Peyer's patch (tissue), 4 donors: ENCODE results near the gene UCK2.

ENCODE experiments used
- POLR2A ChIP-seq, 2 donors: fragments of 450-650 bp; IDR thresholded peaks; one replicate each; pipeline ENCODE4 v1.5.1; 2017; ENCODE audit warnings: antibody characterized with exemption in 2 of 2, mild to moderate bottlenecking in 2 of 2, moderate library complexity in 2 of 2
- TF ChIP-seq, protein P1 (sequence below), 6 experiments: fragments of 450-650 bp in 4 of 6; fragments of 200-600 bp in 2 of 6; sonication (generic) in 1 of 6; IDR thresholded peaks; one replicate each; pipeline ENCODE4 v1.5.1; 2017 to 2019; ENCODE audit warnings: antibody characterized with exemption in 6 of 6, mild to moderate bottlenecking in 3 of 6, moderate library complexity in 1 of 6

DNA sequence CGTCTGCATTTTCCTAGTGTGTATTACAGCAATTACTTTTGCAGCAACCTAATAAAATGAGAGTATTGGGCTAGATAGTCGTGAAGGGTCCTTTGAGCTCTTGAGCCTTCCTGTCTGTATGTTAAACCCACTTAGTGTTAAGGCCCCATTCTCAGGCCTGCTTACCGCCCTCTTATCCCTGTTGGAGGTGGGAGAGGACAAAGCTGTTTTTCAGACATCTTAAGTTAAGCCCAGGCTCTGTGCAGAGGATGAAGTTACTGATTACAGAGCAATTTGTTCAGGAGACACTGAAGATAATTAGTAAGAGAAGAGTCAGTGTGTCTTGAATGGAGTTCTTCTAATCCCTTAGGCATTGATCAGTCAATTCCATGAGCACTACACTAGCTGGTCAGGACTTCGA is 114.6 kb downstream of the UCK2 start:
- TF ChIP-seq, protein P1, sequence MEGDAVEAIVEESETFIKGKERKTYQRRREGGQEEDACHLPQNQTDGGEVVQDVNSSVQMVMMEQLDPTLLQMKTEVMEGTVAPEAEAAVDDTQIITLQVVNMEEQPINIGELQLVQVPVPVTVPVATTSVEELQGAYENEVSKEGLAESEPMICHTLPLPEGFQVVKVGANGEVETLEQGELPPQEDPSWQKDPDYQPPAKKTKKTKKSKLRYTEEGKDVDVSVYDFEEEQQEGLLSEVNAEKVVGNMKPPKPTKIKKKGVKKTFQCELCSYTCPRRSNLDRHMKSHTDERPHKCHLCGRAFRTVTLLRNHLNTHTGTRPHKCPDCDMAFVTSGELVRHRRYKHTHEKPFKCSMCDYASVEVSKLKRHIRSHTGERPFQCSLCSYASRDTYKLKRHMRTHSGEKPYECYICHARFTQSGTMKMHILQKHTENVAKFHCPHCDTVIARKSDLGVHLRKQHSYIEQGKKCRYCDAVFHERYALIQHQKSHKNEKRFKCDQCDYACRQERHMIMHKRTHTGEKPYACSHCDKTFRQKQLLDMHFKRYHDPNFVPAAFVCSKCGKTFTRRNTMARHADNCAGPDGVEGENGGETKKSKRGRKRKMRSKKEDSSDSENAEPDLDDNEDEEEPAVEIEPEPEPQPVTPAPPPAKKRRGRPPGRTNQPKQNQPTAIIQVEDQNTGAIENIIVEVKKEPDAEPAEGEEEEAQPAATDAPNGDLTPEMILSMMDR (IDR thresholded peaks at IDR 0.05): no peak
- no peak for TF ChIP-seq POLR2A (IDR thresholded peaks at IDR 0.05)
